Measurements from ENCODE around the gene C17orf114.

The C17orf114 gene

GRCh38 chr17:4795168-4795567 lies 7.0 kb downstream of the C17orf114 start:
- POLR2A ChIA-PET = interaction anchor here (1.2 kb wide), 1 partner anchor 145 kb away, joined by 5 read pairs; the partner anchor contains the start of genes RNF167 and SLC25A11
- ATAC-seq (ENCODE audit: low read depth) = no peak
- no peak for TF ChIP-seq CTCF (IDR thresholded peaks at IDR 0.05)

GRCh38 chr17:4790705-4791088 lies 11.4 kb downstream of the C17orf114 start:
- Mint-ChIP-seq H3K4me3 (peak overlapping the region; percentile 89), H3K4me1 (peaks cover 15% of the 10 kb centered on the region), H3K9me3 (no peaks in the 10 kb centered on the region), H3K27me3 (peaks cover 15% of the 10 kb centered on the region), H3K36me3 (ENCODE audit: low read depth) (no peaks in the 10 kb centered on the region), H3K27ac (peak overlapping the region; percentile 44)
- no peak for TF ChIP-seq CTCF (IDR thresholded peaks at IDR 0.05)
- ChIA-PET POLR2A (interaction anchor here (0.6 to 2.4 kb wide), 11 partner anchors 9 to 1965 kb away, joined by 3 to 20 read pairs (median 4); partner anchors contain the start of genes ARRB2, C17orf107, CXCL16 and MED11), CTCF (interaction anchor here (0.8 to 2.0 kb wide), 12 partner anchors 9 to 83 kb away, joined by 3 to 17 read pairs (median 8); partner anchors contain the start of genes ARRB2, MED11 and PLD2)
- no peak for ATAC-seq (ENCODE audit: low read depth)
- intact Hi-C loops (cut with micrococcal nuclease) = loop anchor here (1.0 to 2.0 kb wide), 6 partner anchors 17 to 224 kb away; partner anchors contain the start of genes ARRB2, MED11 and PLD2
- no peak for DNase-seq

More at GRCh38 chr17:4795168-4795567, 7.0 kb downstream of the C17orf114 start:
- no peak overlapping the region for H3K4me3 Mint-ChIP-seq
- peaks cover 24% of the 10 kb centered on the region for H3K36me3 Mint-ChIP-seq (ENCODE audit: low read depth)
- CTCF ChIA-PET = no interaction called here
- peak overlapping the region; percentile 97 for H3K27ac Mint-ChIP-seq
- DNase-seq = no peak
- no peaks in the 10 kb centered on the region for H3K27me3 Mint-ChIP-seq
- intact Hi-C loops (cut with micrococcal nuclease) = no loop called here
- no peaks in the 10 kb centered on the region for H3K9me3 Mint-ChIP-seq
- peaks cover 22% of the 10 kb centered on the region for H3K4me1 Mint-ChIP-seq

GRCh38 chr17:4789951-4790704 lies 12.0 kb downstream of the C17orf114 start:
- DNase-seq (peak; percentile 82), ATAC-seq (ENCODE audit: low read depth) (peak; percentile 91)
- Mint-ChIP-seq H3K4me1 (peaks cover 19% of the 10 kb centered on the region), H3K27me3 (peaks cover 18% of the 10 kb centered on the region), H3K27ac (peak overlapping the region; percentile 80), H3K4me3 (peak overlapping the region; percentile 89), H3K36me3 (ENCODE audit: low read depth) (no peaks in the 10 kb centered on the region), H3K9me3 (no peaks in the 10 kb centered on the region)
- ChIA-PET CTCF (interaction anchor here (0.6 to 2.0 kb wide), 16 partner anchors 9 to 109 kb away, joined by 3 to 17 read pairs (median 4); partner anchors contain the start of genes ARRB2, C17orf107, MED11 and PLD2), POLR2A (interaction anchor here (0.6 to 2.4 kb wide), 16 partner anchors 10 to 369 kb away, joined by 3 to 20 read pairs (median 4); partner anchors contain the start of genes ARRB2, C17orf107, CXCL16 and MED11)
- intact Hi-C loops (cut with micrococcal nuclease) = loop anchor here (1.0 to 2.0 kb wide), 6 partner anchors 17 to 223 kb away; partner anchors contain the start of genes ARRB2, MED11 and PLD2
- no peak for TF ChIP-seq CTCF (IDR thresholded peaks at IDR 0.05)

- H3K27me3 Mint-ChIP-seq = peaks cover 19% of the 10 kb centered on the region
- H3K4me3 Mint-ChIP-seq = peak overlapping the region; percentile 77
- no peak for TF ChIP-seq CTCF (IDR thresholded peaks at IDR 0.05)
- CTCF ChIA-PET = interaction anchor here (0.6 to 2.0 kb wide), 14 partner anchors 10 to 109 kb away, joined by 3 to 17 read pairs (median 4); partner anchors contain the start of genes ARRB2, C17orf107, MED11 and PLD2
- peaks cover 19% of the 10 kb centered on the region for H3K4me1 Mint-ChIP-seq
- intact Hi-C loops (cut with micrococcal nuclease) = no loop called here
- H3K9me3 Mint-ChIP-seq = no peaks in the 10 kb centered on the region
- H3K36me3 Mint-ChIP-seq (ENCODE audit: low read depth) = no peaks in the 10 kb centered on the region
- H3K27ac Mint-ChIP-seq = no peak overlapping the region
- DNase-seq = no peak
- ATAC-seq (ENCODE audit: low read depth) = no peak
- POLR2A ChIA-PET = interaction anchor here (0.6 to 2.4 kb wide), 15 partner anchors 10 to 369 kb away, joined by 3 to 20 read pairs (median 4); partner anchors contain the start of genes ARRB2, C17orf107, CXCL16 and MED11
These were observed 12.5 kb downstream of the C17orf114 start for GRCh38 chr17:4789701-4789950.
